ENCODE data around the gene ATP6V0B. TPM values are rescaled to one million over a fixed set of nuclear protein-coding genes. Genes with fewer than 3 reads are reported as not detected.
A peak's percentile ranks its signal among the peaks of the same experiment; 100 is the strongest.

ATP6V0B gene
- total RNA-seq: 100 to 1,000 TPM in 3 of 4 donors, 10 to 100 TPM in 1; 87.9 to 133 (median 106) TPM
- 100 to 1,000 TPM; 159 to 260 (median 236) TPM for polyA plus RNA-seq
- long read RNA-seq, donor 1, transcript ATP6V0B-205 (8 exons, 1,298 nt): major isoform, 63 of 78 reads
- long read RNA-seq, donor 1, partial matches to known transcripts: 1 of 78 reads
- long read RNA-seq, donor 1, other reads (novel, unspliced or antisense): 10 of 78 reads
- long read RNA-seq, donor 2, transcript ATP6V0B-201 (7 exons, 944 nt): minor isoform, 5 of 136 reads
- long read RNA-seq, donor 2, transcript ATP6V0B-205 (8 exons, 1,298 nt): major isoform, 123 of 136 reads
- long read RNA-seq, donor 2, partial matches to known transcripts: 2 of 136 reads
- long read RNA-seq, donor 2, other reads (novel, unspliced or antisense): 2 of 136 reads

- Histone ChIP-seq H3K27me3 (ENCODE audit: insufficient read depth in 3 of 3, low read length in 2 of 3) (no peaks in the 10 kb centered on the region), H3K27ac (peak within 1 kb of the TSS; percentile 97), H3K36me3 (ENCODE audit: insufficient read depth in 1 of 2, low read depth in 1 of 2) (peaks cover 2 to 40% of the 10 kb centered on the region in 2 donors), H3K9me3 (no peaks in the 10 kb centered on the region), H3K4me3 (peak within 1 kb of the TSS; percentile 94), H3K4me1 (peaks cover 51% of the 10 kb centered on the region)
- WGBS, 3 donors: 0 to 1% (median 0%) methylated on average over 55 to 93 of the region's 93 CpGs
- TF ChIP-seq CTCF (IDR thresholded peaks at IDR 0.05): peak; percentile 25
- intact Hi-C loops (cut with DNase I): no loop called here
- peak; percentile 97 to 99 for DNase-seq
- ATAC-seq: peak; percentile 80 to 85 (median 82)
Measured at GRCh38 chr1:43974443-43975248, at the start of gene ATP6V0B. ATP6V0B (plus strand) TSS chr1:43974960; CDS start chr1:43975041, 81 bp downstream.

- Histone ChIP-seq H3K9me3 (no peaks in the 10 kb centered on the region), H3K27me3 (ENCODE audit: insufficient read depth in 3 of 3, low read length in 2 of 3) (no peaks in the 10 kb centered on the region), H3K4me1 (no peaks in the 10 kb centered on the region), H3K4me3 (no peak overlapping the region), H3K36me3 (ENCODE audit: insufficient read depth in 1 of 2, low read depth in 1 of 2) (peaks cover 0 to 29% of the 10 kb centered on the region in 2 donors), H3K27ac (no peak overlapping the region)
- DNase-seq (no peak), ATAC-seq (no peak)
- TF ChIP-seq CTCF (IDR thresholded peaks at IDR 0.05): no peak
- whole genome bisulfite sequencing, 3 donors: 92 to 95% (median 94%) methylated on average over 9 of the region's 9 CpGs
- intact Hi-C loops (cut with DNase I): no loop called here
Measured at GRCh38 chr1:43925846-43926245, 48.9 kb upstream of the ATP6V0B start.

- peak; percentile 36 for TF ChIP-seq CTCF (IDR thresholded peaks at IDR 0.05)
- no peak overlapping the region for H3K27ac ChIP-seq
- intact Hi-C loops (cut with DNase I): loop anchor here (5.0 to 10.0 kb wide), 3 partner anchors 48 to 266 kb away; no protein-coding TSS in a partner anchor
- H3K4me3 ChIP-seq: no peak overlapping the region
- DNase-seq (no peak), ATAC-seq (no peak)
- H3K36me3 ChIP-seq (ENCODE audit: insufficient read depth in 1 of 2, low read depth in 1 of 2): peaks cover 0 to 13% of the 10 kb centered on the region in 2 donors
- peaks cover 0 to 4% (median 0%) of the 10 kb centered on the region in 3 donors for H3K27me3 ChIP-seq (ENCODE audit: insufficient read depth in 3 of 3, low read length in 2 of 3)
- WGBS, 3 donors: 93 to 97% (median 96%) methylated on average over 10 of the region's 10 CpGs
- H3K9me3 ChIP-seq: no peaks in the 10 kb centered on the region
- H3K4me1 ChIP-seq: peaks cover 18% of the 10 kb centered on the region
Measured at GRCh38 chr1:43930168-43930948, 44.4 kb upstream of the ATP6V0B start.

- no peak for TF ChIP-seq CTCF (IDR thresholded peaks at IDR 0.05)
- peaks cover 0 to 7% of the 10 kb centered on the region in 2 donors for H3K36me3 ChIP-seq (ENCODE audit: insufficient read depth in 1 of 2, low read depth in 1 of 2)
- intact Hi-C loops (cut with DNase I): loop anchor here (5.0 to 10.0 kb wide), 3 partner anchors 49 to 266 kb away; no protein-coding TSS in a partner anchor
- ATAC-seq (no peak), DNase-seq (no peak)
- H3K4me3 ChIP-seq: no peak overlapping the region
- peaks cover 19% of the 10 kb centered on the region for H3K4me1 ChIP-seq
- no peak overlapping the region for H3K27ac ChIP-seq
- peaks cover 0 to 4% (median 0%) of the 10 kb centered on the region in 3 donors for H3K27me3 ChIP-seq (ENCODE audit: insufficient read depth in 3 of 3, low read length in 2 of 3)
- WGBS, 3 donors: 68 to 72% (median 69%) methylated on average over 4 of the region's 4 CpGs
- no peaks in the 10 kb centered on the region for H3K9me3 ChIP-seq
Measured at GRCh38 chr1:43930949-43931275, 43.8 kb upstream of the ATP6V0B start.

Measured in psoas muscle (tissue), 8 donors.